Omental fat pad (tissue), 4 donors: Measurements from ENCODE around the gene ASTN2. TPM values are rescaled to one million over a fixed set of nuclear protein-coding genes. Genes with fewer than 3 reads are reported as not detected.

Experiments
- ATAC-seq: fragments of 150-250 bp; one replicate; pipeline ENCODE4 v1.9.1; 2016; ENCODE audit warnings: mild to moderate bottlenecking, moderate library complexity; ENCODE audit not compliant: low FRiP score
- DNase-seq: peaks from one replicate; pipeline ENCODE4 v3.0.0-alpha.2; 2019; ENCODE audit warnings: low spot score
- CTCF ChIP-seq, 3 donors: fragments of 450-650 bp; IDR thresholded peaks; one replicate each; pipeline ENCODE4 v1.5.1; 2016 to 2017; ENCODE audit warnings: antibody characterized with exemption in 3 of 3, mild to moderate bottlenecking in 3 of 3, moderate library complexity in 2 of 3
- total RNA-seq, 4 donors: library from RNA; depleted of rRNA; stranded (reverse); fragments of >200 nt; gene quantifications; one replicate each; pipeline ENCODE4 v1.1.0, GENCODE V29; 2016

Gene ASTN2
- total RNA-seq, 4 donors from 2014 or later, result 1.1 to 8.4 (median 3.6) TPM

GRCh38 chr9:116594547-116594946 is 820.3 kb downstream of the ASTN2 start:
- DNase-seq (no peak), ATAC-seq (peak; percentile 65)
- TF ChIP-seq CTCF (IDR thresholded peaks at IDR 0.05), result no peak

GRCh38 chr9:116592970-116593369 is 821.9 kb downstream of the ASTN2 start:
- no peak for TF ChIP-seq CTCF (IDR thresholded peaks at IDR 0.05)
- peak; percentile 35 for ATAC-seq
- no peak for DNase-seq

GRCh38 chr9:116589392-116590354 is 825.2 kb downstream of the ASTN2 start:
- no peak for TF ChIP-seq CTCF (IDR thresholded peaks at IDR 0.05)
- no peak for DNase-seq
- ATAC-seq, result no peak

- DNase-seq, result no peak
- no peak for TF ChIP-seq CTCF (IDR thresholded peaks at IDR 0.05)
- no peak for ATAC-seq
These were observed 826.9 kb downstream of the ASTN2 start for GRCh38 chr9:116587919-116588318.

- DNase-seq (no peak), ATAC-seq (no peak)
- no peak for TF ChIP-seq CTCF (IDR thresholded peaks at IDR 0.05)
These were observed 829.0 kb downstream of the ASTN2 start for GRCh38 chr9:116585896-116586295.

GRCh38 chr9:116585204-116585603 is 829.7 kb downstream of the ASTN2 start:
- TF ChIP-seq CTCF (IDR thresholded peaks at IDR 0.05), result no peak
- ATAC-seq (no peak), DNase-seq (no peak)

- no peak for TF ChIP-seq CTCF (IDR thresholded peaks at IDR 0.05)
- ATAC-seq (no peak), DNase-seq (no peak)
These were observed 834.0 kb downstream of the ASTN2 start for GRCh38 chr9:116580853-116581252.
